ENCODE data around the gene IGSF21.

The IGSF21 gene

GRCh38 chr1:18141661-18142060 lies 34.1 kb downstream of the IGSF21 start:
- no peak overlapping the region for H3K27ac ChIP-seq
- no peak for TF ChIP-seq CTCF (conservative IDR thresholded peaks at IDR 0.05)

GRCh38 chr1:18142471-18142870 lies 34.9 kb downstream of the IGSF21 start:
- no peak overlapping the region for H3K27ac ChIP-seq
- no peak for TF ChIP-seq CTCF (conservative IDR thresholded peaks at IDR 0.05)

GRCh38 chr1:18142969-18143368 lies 35.4 kb downstream of the IGSF21 start:
- no peak overlapping the region for H3K27ac ChIP-seq
- no peak for TF ChIP-seq CTCF (conservative IDR thresholded peaks at IDR 0.05)

- no peak overlapping the region for H3K27ac ChIP-seq
- TF ChIP-seq CTCF (conservative IDR thresholded peaks at IDR 0.05): no peak
These were observed 36.5 kb downstream of the IGSF21 start for GRCh38 chr1:18144062-18144461.

GRCh38 chr1:18144916-18145647 lies 37.5 kb downstream of the IGSF21 start:
- no peak for TF ChIP-seq CTCF (conservative IDR thresholded peaks at IDR 0.05)

GRCh38 chr1:18145851-18146618 lies 38.4 kb downstream of the IGSF21 start:
- no peak overlapping the region for H3K27ac ChIP-seq

More at GRCh38 chr1:18144916-18145647, 37.5 kb downstream of the IGSF21 start:
- H3K27ac ChIP-seq: no peak overlapping the region

More at GRCh38 chr1:18145851-18146618, 38.4 kb downstream of the IGSF21 start:
- no peak for TF ChIP-seq CTCF (conservative IDR thresholded peaks at IDR 0.05)
